Erythroblast (primary cell): ENCODE results near the gene GSTO2.

Experiments used
- GATA1 ChIP-seq: IDR thresholded peaks from 2 replicates; pipeline ENCODE4 v1.6.1; 2011; ENCODE audit warnings: low read depth, mild to moderate bottlenecking, control low read depth, low read length, moderate library complexity
- POLR2A ChIP-seq: IDR thresholded peaks from 2 replicates; pipeline ENCODE4 v1.6.1; 2011; ENCODE audit warnings: mild to moderate bottlenecking, low read length

- TF ChIP-seq POLR2A (no peak), GATA1 (no peak)
Measured at GRCh38 chr10:104284846-104285245, 15.9 kb downstream of the GSTO2 start.
